Stimulated activated CD8-positive, alpha-beta memory T cell treated with anti-CD3 and anti-CD28 coated beads, Interleukin-2, amount 100 ng/mL, for 1 hour (primary cell): ENCODE results near the gene OPN1SW.

Experiments used
- DNase-seq, 2 donors: peaks; one replicate each; pipeline ENCODE4 v3.0.0-alpha.2; 2020; ENCODE audit warnings: low read depth in 2 of 2

Gene OPN1SW

GRCh38 chr7:128732521-128733277, 42.9 kb downstream of the OPN1SW start:
- DNase-seq, result no peak

DNA sequence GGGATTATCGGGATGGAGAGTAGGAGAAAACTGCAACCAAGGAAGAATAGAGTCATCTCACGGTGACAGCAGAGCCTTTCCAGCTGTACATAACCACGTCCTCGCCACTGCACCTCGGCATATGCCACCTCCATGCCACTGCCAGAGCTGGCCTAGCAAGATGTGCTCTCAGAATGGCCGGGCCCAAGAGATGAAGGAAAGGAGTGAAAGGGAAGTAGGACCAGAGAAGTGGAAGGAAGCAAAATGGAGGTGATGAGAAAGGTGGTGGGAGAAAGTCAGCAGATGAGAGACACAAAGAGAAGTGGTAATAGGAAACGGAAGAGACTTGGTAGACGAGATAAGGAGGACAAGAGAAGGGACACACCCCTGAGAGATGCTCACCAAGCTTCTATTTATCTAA, 44.4 kb downstream of the OPN1SW start:
- DNase-seq, result no peak

DNA sequence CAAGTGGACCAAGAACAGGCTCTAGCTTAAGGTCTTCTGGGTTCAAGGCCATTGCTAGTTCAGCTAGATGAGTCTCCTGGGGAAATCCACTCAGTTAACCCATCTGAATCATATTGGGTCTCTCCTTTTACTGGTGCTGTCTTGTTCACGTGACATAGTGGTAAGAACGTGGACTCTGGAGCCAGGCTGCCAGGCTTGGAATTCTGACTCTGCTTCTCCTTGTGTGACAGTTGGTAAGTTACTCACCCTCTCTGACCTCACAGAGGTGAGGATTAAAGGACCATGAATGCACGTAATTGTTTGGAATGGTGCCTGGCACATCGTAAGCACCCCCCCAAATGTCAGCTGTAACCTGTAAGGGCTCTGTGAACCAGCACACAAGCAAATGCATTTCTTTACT, 46.1 kb downstream of the OPN1SW start:
- no peak for DNase-seq

GRCh38 chr7:128728598-128728997, 47.0 kb downstream of the OPN1SW start:
- DNase-seq, result no peak

GRCh38 chr7:128727239-128727638, 48.4 kb downstream of the OPN1SW start:
- no peak for DNase-seq

- no peak for DNase-seq
These were observed 48.9 kb downstream of the OPN1SW start for GRCh38 chr7:128726737-128727072.

GRCh38 chr7:128726059-128726736, 49.4 kb downstream of the OPN1SW start:
- DNase-seq, result no peak

DNA sequence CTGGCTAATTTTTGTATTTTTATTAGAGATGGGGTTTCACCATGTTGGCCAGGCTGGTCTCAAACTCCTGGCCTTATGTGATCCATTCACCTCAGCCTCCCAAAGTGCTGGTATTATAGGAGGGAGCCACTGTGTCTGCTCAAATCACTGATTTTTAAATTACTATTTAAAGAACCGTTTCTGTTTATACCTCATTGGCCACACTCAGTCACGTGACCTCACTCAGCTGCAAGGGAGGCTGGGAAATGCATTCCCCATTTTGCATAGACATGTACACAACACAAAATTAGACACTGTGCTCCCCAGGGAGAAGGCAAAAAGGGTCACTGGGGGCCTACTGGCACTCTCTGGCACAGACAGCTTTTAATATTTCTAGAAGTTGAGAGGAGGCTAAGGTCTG, 50.1 kb downstream of the OPN1SW start:
- no peak for DNase-seq

DNA sequence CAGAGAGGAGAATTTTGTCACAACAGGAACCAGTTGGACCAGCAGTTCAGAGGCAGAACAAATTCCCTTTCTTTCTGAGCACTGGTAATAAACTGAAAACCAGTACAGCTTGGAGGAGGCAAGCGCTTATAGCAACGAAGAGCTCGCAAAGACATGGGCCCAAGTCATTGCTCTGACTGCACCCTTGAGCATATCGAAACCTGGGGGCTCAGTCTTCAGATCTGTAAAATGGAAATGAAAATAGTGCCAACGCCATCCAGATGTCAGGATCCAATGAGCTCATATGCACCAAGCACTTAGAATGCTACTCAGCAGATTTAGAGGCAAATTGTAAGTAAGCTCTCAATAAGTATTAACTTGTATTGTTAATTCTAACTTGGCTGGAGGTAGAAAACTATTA, 50.9 kb downstream of the OPN1SW start:
- DNase-seq, result no peak
